Subcutaneous abdominal adipose tissue (tissue), 5 donors: ENCODE data around the gene IDS.

Experiments
- H3K27ac ChIP-seq: one replicate; pipeline ENCODE4 v1.7.0; 2013; ENCODE audit warnings: low read depth, mild to moderate bottlenecking, inconsistent platforms, low read length, moderate library complexity
- H3K27me3 ChIP-seq, 5 donors: one replicate each; pipeline ENCODE4 v1.7.0; 2013; ENCODE audit warnings: low read length in 5 of 5, inconsistent platforms in 1 of 5; ENCODE audit not compliant: control insufficient read depth in 5 of 5, insufficient read depth in 4 of 5
- H3K36me3 ChIP-seq, 5 donors: one replicate each; pipeline ENCODE4 v1.7.0; 2013; ENCODE audit warnings: low read length in 5 of 5; ENCODE audit not compliant: control insufficient read depth in 5 of 5, insufficient read depth in 5 of 5
- H3K4me1 ChIP-seq, 5 donors: one replicate each; pipeline ENCODE4 v1.7.0; 2013; ENCODE audit warnings: low read length in 5 of 5, mild to moderate bottlenecking in 3 of 5, moderate library complexity in 1 of 5; ENCODE audit not compliant: control insufficient read depth in 5 of 5, insufficient read depth in 5 of 5
- H3K4me3 ChIP-seq, 5 donors: one replicate each; pipeline ENCODE4 v1.7.0; 2013; ENCODE audit warnings: low read length in 5 of 5, low read depth in 1 of 5
- H3K9ac ChIP-seq, 5 donors: one replicate each; pipeline ENCODE4 v1.7.0; 2013; ENCODE audit warnings: low read length in 5 of 5, mild to moderate bottlenecking in 4 of 5, moderate library complexity in 3 of 5
- H3K9me3 ChIP-seq, 5 donors: one replicate each; pipeline ENCODE4 v1.7.0; 2013; ENCODE audit warnings: low read length in 5 of 5; ENCODE audit not compliant: control insufficient read depth in 5 of 5
- donor health status: healthy.
- donor health status: healthy.
- donor health status: healthy.
- donor health status: healthy.
- donor health status: healthy.

The IDS gene

GRCh38 chrX:149515954-149516602 is 11.0 kb upstream of the IDS start:
- no peak overlapping the region for H3K9ac ChIP-seq
- no peak overlapping the region for H3K27ac ChIP-seq
- peaks cover 0 to 4% (median 0%) of the 10 kb centered on the region in 5 donors for H3K27me3 ChIP-seq
- peaks cover 0 to 2% (median 0%) of the 10 kb centered on the region in 5 donors for H3K4me1 ChIP-seq
- H3K4me3 ChIP-seq, result no peak overlapping the region
- H3K9me3 ChIP-seq, result no peaks in the 10 kb centered on the region
- no peaks in the 10 kb centered on the region for H3K36me3 ChIP-seq

- Histone ChIP-seq H3K9ac (no peak overlapping the region), H3K36me3 (no peaks in the 10 kb centered on the region), H3K27me3 (peaks cover 0 to 18% (median 6%) of the 10 kb centered on the region in 5 donors), H3K4me1 (peaks cover 0 to 2% (median 0%) of the 10 kb centered on the region in 5 donors), H3K9me3 (no peaks in the 10 kb centered on the region), H3K27ac (no peak overlapping the region), H3K4me3 (no peak overlapping the region)
Measured at GRCh38 chrX:149513825-149514428, 8.8 kb upstream of the IDS start.

GRCh38 chrX:149512225-149512885 is 7.2 kb upstream of the IDS start:
- Histone ChIP-seq H3K27ac (no peak overlapping the region), H3K4me3 (no peak overlapping the region), H3K27me3 (peaks cover 3 to 28% (median 15%) of the 10 kb centered on the region in 5 donors), H3K4me1 (peaks cover 0 to 2% (median 0%) of the 10 kb centered on the region in 5 donors), H3K9me3 (no peaks in the 10 kb centered on the region), H3K36me3 (no peaks in the 10 kb centered on the region), H3K9ac (no peak overlapping the region)

GRCh38 chrX:149511081-149511480 is 6.0 kb upstream of the IDS start:
- peaks cover 3 to 28% (median 15%) of the 10 kb centered on the region in 5 donors for H3K27me3 ChIP-seq
- no peak overlapping the region for H3K4me3 ChIP-seq
- peaks cover 0 to 2% (median 0%) of the 10 kb centered on the region in 5 donors for H3K4me1 ChIP-seq
- no peaks in the 10 kb centered on the region for H3K36me3 ChIP-seq
- no peaks in the 10 kb centered on the region for H3K9me3 ChIP-seq
- H3K9ac ChIP-seq, result no peak overlapping the region
- no peak overlapping the region for H3K27ac ChIP-seq

- Histone ChIP-seq H3K9me3 (no peaks in the 10 kb centered on the region), H3K27ac (no peak overlapping the region), H3K4me1 (peaks cover 0 to 5% (median 3%) of the 10 kb centered on the region in 5 donors), H3K4me3 (no peak overlapping the region), H3K9ac (no peak overlapping the region), H3K36me3 (no peaks in the 10 kb centered on the region), H3K27me3 (peaks cover 3 to 28% (median 15%) of the 10 kb centered on the region in 5 donors)
Measured at GRCh38 chrX:149510386-149510785, 5.3 kb upstream of the IDS start.

- H3K36me3 ChIP-seq, result no peaks in the 10 kb centered on the region
- no peak overlapping the region for H3K9ac ChIP-seq
- H3K4me3 ChIP-seq, result no peak overlapping the region
- H3K27ac ChIP-seq, result no peak overlapping the region
- no peaks in the 10 kb centered on the region for H3K9me3 ChIP-seq
- H3K27me3 ChIP-seq, result peaks cover 3 to 24% (median 13%) of the 10 kb centered on the region in 5 donors
- peaks cover 0 to 16% (median 11%) of the 10 kb centered on the region in 5 donors for H3K4me1 ChIP-seq
Measured at GRCh38 chrX:149508467-149508866, 3.4 kb upstream of the IDS start.

GRCh38 chrX:149506349-149506748 is 1.2 kb upstream of the IDS start:
- Histone ChIP-seq H3K9me3 (no peaks in the 10 kb centered on the region), H3K4me3 (no peak overlapping the region), H3K36me3 (peaks cover 0 to 11% (median 10%) of the 10 kb centered on the region in 5 donors), H3K27ac (no peak overlapping the region), H3K9ac (no peak overlapping the region), H3K27me3 (peaks cover 3 to 29% (median 13%) of the 10 kb centered on the region in 5 donors), H3K4me1 (peaks cover 0 to 16% (median 9%) of the 10 kb centered on the region in 5 donors)

- H3K36me3 ChIP-seq, result peaks cover 0 to 17% (median 13%) of the 10 kb centered on the region in 5 donors
- peaks cover 3 to 26% (median 9%) of the 10 kb centered on the region in 5 donors for H3K27me3 ChIP-seq
- H3K4me1 ChIP-seq, result peaks cover 0 to 16% (median 9%) of the 10 kb centered on the region in 5 donors
- H3K9ac ChIP-seq, result no peak overlapping the region
- H3K4me3 ChIP-seq, result peak overlapping the region; percentile 40 to 81 (median 77)
- no peaks in the 10 kb centered on the region for H3K9me3 ChIP-seq
- no peak overlapping the region for H3K27ac ChIP-seq
Measured at GRCh38 chrX:149505671-149506070, 565 bp upstream of the IDS start.

- H3K27ac ChIP-seq, result peak overlapping the region; percentile 50
Measured at GRCh38 chrX:149504226-149504914, 736 bp downstream of the IDS start.

More at GRCh38 chrX:149504226-149504914, 736 bp downstream of the IDS start:
- Histone ChIP-seq H3K4me1 (peaks cover 0 to 16% (median 9%) of the 10 kb centered on the region in 5 donors), H3K27me3 (peaks cover 3 to 17% (median 9%) of the 10 kb centered on the region in 5 donors), H3K36me3 (peaks cover 0 to 26% (median 25%) of the 10 kb centered on the region in 5 donors), H3K4me3 (peak overlapping the region; percentile 74 to 81 (median 77)), H3K9me3 (no peaks in the 10 kb centered on the region), H3K9ac (peak overlapping the region; percentile 73 to 81 (median 76))
